Frontal cortex (tissue), 4 donors: ENCODE measurements around the gene ZFHX2. TPM values are rescaled to one million over a fixed set of nuclear protein-coding genes. Genes with fewer than 3 reads are reported as not detected.
"Not testable (repeated sequence)": the region's sequence is repeated elsewhere in the genome, so short reads cannot be mapped to it uniquely, and the experiment has no call there.

Experiments
- DNase-seq, 2 donors: peaks; one replicate each; pipeline ENCODE4 v3.0.0; 2012; ENCODE audit warnings: low spot score in 2 of 2
- FAIRE-seq: peaks from 2 replicates; lab custom pipeline; 2012; peaks lifted over from hg19 to GRCh38; lab: Jason Lieb, UNC
- total RNA-seq: library from RNA; depleted of rRNA; stranded (reverse); fragments of >200 nt; gene quantifications from one replicate; pipeline ENCODE4 v1.2.3, GENCODE V29; 2014
- donor health status: control.
- donor health status: control.
- donor health status: control.

ZFHX2 gene
- total RNA-seq = 1.2 TPM

- DNase-seq (peak; percentile 82 to 87), FAIRE-seq (no peak)
Measured at GRCh38 chr14:23551266-23552028, at the start of gene ZFHX2. Gene ZFHX2, minus strand, starts transcription at chr14:23551765. Its CDS starts 16,440 bp downstream, at chr14:23535325.

GRCh38 chr14:23600806-23601205 lies 49.2 kb upstream of the ZFHX2 start:
- FAIRE-seq (no peak), DNase-seq (no peak)

- no peak for FAIRE-seq
- no peak for DNase-seq
Measured at GRCh38 chr14:23600322-23600707, 48.8 kb upstream of the ZFHX2 start.

- not testable (repeated sequence) for FAIRE-seq, DNase-seq
Measured at GRCh38 chr14:23594191-23594590, 42.6 kb upstream of the ZFHX2 start.

GRCh38 chr14:23590198-23590597 lies 38.6 kb upstream of the ZFHX2 start:
- DNase-seq (no peak), FAIRE-seq (no peak)

- DNase-seq (no peak), FAIRE-seq (no peak)
Measured at GRCh38 chr14:23589606-23590005, 38.0 kb upstream of the ZFHX2 start.

- no peak for FAIRE-seq
Measured at GRCh38 chr14:23588884-23589598, 37.5 kb upstream of the ZFHX2 start.

GRCh38 chr14:23584527-23585203 lies 33.1 kb upstream of the ZFHX2 start:
- not testable (repeated sequence) for DNase-seq, FAIRE-seq

More at GRCh38 chr14:23588884-23589598, 37.5 kb upstream of the ZFHX2 start:
- peak; percentile 78 to 88 for DNase-seq

GRCh38 chr14:23583761-23584526 lies 32.4 kb upstream of the ZFHX2 start:
- FAIRE-seq, DNase-seq: not testable (repeated sequence)

- FAIRE-seq (no peak), DNase-seq (peak in 1 of 2 donors; percentile 16)
Measured at GRCh38 chr14:23582906-23583760, 31.6 kb upstream of the ZFHX2 start.

GRCh38 chr14:23580948-23581281 lies 29.4 kb upstream of the ZFHX2 start:
- FAIRE-seq (no peak), DNase-seq (no peak)

GRCh38 chr14:23580152-23580926 lies 28.8 kb upstream of the ZFHX2 start:
- no peak for FAIRE-seq

GRCh38 chr14:23579739-23580138 lies 28.2 kb upstream of the ZFHX2 start:
- DNase-seq (peak; percentile 15 to 22), FAIRE-seq (no peak)

More at GRCh38 chr14:23580152-23580926, 28.8 kb upstream of the ZFHX2 start:
- peak in 1 of 2 donors; percentile 6 for DNase-seq

GRCh38 chr14:23579311-23579630 lies 27.7 kb upstream of the ZFHX2 start:
- DNase-seq = no peak

GRCh38 chr14:23578560-23579310 lies 27.2 kb upstream of the ZFHX2 start, which contains the start of gene JPH4:
Gene JPH4, minus strand, starts transcription at chr14:23578790. Its CDS starts 1,337 bp downstream, at chr14:23577453.
- DNase-seq = peak; percentile 59 to 63
- no peak for FAIRE-seq

More at GRCh38 chr14:23579311-23579630, 27.7 kb upstream of the ZFHX2 start:
- FAIRE-seq = no peak

GRCh38 chr14:23577710-23578392 lies 26.3 kb upstream of the ZFHX2 start:
- DNase-seq = peak; percentile 33 to 46
- no peak for FAIRE-seq
